Fibroblast of mammary gland (primary cell): ENCODE measurements around the gene DNAI2.

Experiments
- DNase-seq: peaks from one replicate; pipeline ENCODE4 v3.0.0-alpha.2; 2010; ENCODE audit warnings: low read depth
- H3K4me3 ChIP-seq: 2 replicates; pipeline ENCODE4 v1.5.1; 2011; ENCODE audit warnings: low read depth, mild to moderate bottlenecking, low read length, moderate library complexity; ENCODE audit not compliant: control insufficient read depth
- CTCF ChIP-seq: conservative IDR thresholded peaks from 2 replicates; pipeline ENCODE4 v1.5.1; 2011; ENCODE audit warnings: low read depth, low read length, inconsistent platforms; ENCODE audit not compliant: control insufficient read depth, insufficient read depth

Gene DNAI2

DNA sequence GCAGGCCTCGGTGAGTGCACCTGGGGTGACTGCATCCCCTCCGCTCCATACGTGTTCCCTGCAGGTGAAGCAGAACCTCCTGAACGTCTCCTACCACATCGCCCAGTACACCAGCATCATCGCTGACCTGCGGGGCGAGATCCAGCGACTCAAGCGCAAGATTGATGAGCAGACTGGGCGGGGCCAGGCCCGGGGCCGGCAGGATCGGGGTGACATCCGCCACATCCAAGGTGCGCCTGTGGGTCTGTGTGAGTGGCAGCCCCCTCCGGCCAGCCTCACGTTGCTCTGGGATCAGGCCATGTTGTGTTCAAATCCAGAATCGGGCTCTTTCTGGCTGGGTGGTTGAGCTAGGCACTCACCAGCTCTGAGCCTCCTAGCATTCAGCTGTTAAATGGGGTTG is 75.1 kb downstream of the DNAI2 start:
- TF ChIP-seq CTCF: no peak
- no peak for DNase-seq
- H3K4me3 ChIP-seq: no peak overlapping the region

DNA sequence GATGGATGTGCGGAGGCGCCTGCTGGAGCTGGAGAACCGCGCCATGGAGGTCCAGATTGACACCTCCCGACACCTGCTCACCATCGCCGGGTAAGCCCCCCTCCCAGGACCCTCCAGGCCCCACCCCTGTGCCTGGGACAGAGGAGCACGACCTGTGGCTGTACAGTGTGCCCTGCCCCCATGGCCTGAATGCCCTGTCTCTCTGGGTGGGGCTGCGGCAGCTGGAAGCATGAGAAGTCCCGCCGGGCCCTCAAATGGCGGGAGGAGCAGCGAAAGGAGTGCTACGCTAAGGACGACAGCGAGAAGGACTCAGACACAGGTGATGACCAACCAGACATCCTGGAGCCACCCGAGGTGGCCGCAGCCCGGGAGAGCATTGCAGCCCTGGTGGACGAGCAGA is 76.5 kb downstream of the DNAI2 start:
- no peak for TF ChIP-seq CTCF
- DNase-seq: no peak
- H3K4me3 ChIP-seq: no peak overlapping the region

DNA sequence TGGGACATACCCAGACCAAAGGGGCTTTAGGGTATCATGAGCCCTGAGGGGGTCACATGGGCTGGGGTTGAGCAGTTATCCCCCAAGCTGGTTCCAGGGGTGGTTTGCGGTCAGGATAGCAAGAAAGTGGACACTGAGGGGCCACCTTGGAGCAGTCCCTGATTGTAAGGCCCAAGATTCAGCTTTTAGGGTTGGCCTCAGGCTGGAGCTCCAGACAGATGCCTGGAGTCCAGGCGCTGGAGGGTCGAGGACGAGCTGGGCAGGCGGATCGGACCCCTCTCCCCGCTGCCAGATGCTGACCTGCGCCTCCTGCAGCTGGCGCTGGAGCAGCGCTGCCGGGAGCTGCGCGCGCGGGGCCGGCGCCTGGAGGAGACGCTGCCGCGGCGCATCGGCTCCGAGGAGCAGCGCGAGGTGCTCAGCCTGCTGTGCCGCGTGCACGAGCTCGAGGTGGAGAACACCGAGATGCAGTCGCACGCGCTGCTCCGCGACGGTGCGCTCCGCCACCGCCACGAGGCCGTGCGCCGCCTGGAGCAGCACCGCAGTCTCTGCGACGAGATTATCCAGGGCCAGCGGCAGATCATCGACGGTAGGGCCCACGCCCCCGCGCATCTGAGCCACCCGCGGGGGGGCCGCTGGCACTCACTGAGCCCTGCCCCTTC is 77.6 kb downstream of the DNAI2 start:
- no peak overlapping the region for H3K4me3 ChIP-seq
- TF ChIP-seq CTCF: no peak
- no peak for DNase-seq

GRCh38 chr17:74353446-74354060 is 79.5 kb downstream of the DNAI2 start:
- no peak for TF ChIP-seq CTCF
- no peak overlapping the region for H3K4me3 ChIP-seq

DNA sequence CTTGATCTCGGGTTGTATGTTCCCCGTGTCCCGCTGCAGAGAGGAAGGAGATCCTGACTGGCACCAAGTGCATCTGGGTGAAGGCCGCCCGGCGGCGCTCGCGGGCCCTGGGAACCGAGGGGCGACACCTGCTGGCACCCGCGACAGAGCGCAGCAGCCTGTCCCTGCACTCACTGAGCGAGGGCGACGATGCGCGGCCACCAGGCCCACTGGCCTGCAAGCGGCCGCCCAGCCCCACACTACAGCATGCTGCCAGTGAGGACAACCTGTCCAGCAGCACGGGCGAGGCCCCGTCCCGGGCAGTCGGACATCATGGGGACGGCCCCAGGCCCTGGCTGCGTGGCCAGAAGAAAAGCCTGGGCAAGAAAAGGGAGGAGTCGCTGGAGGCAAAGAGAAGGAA is 80.1 kb downstream of the DNAI2 start:
- peak; percentile 25 for TF ChIP-seq CTCF

More at GRCh38 chr17:74353446-74354060, 79.5 kb downstream of the DNAI2 start:
- no peak for DNase-seq

DNA sequence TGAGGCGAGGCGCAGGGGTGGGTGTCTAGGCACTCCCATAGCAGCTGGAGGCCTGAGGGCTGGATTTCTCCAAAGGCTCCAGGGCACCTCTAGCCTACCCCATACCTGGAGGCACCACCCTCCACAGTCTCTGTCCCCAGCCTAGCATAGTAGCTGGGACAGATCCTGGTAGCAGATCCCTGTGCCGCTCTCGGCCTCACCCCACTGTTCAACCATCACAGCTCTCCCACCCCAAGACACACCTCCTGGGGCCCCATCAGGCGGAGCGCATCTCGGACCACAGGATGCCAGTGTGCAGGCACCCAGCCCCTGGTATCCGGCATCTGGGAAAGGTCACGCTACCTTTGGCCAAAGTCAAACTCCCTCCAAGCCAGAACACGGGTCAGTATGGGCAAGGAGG is 80.5 kb downstream of the DNAI2 start:
- no peak for TF ChIP-seq CTCF
- no peak for DNase-seq
- H3K4me3 ChIP-seq: no peak overlapping the region

More for the DNA sequence above, 80.1 kb downstream of the DNAI2 start:
- peak; percentile 11 for DNase-seq
- no peak overlapping the region for H3K4me3 ChIP-seq
